ENCODE results near the gene SELE. TPM values are rescaled to one million over a fixed set of nuclear protein-coding genes. Genes with fewer than 3 reads are reported as not detected.

The SELE gene
- total and polyA plus RNA-seq, 9 of the 15 experiments (the other 6 are each of a cell fraction or from before 2014, with no cell fraction given), result 0.08 TPM; not detected in 8

GRCh38 chr1:169679692-169680091 is 54.2 kb downstream of the SELE start (continued):
- TF ChIP-seq VEZF1 (CRISPR knock-in tag; IDR thresholded peaks at IDR 0.05) (no peak), PHB (CRISPR knock-in tag; IDR thresholded peaks at IDR 0.05) (no peak), NONO (IDR thresholded peaks at IDR 0.05; ENCODE audit: low read depth in 2 of 2, low read length in 1 of 2) (no peak), ZBTB34 (CRISPR knock-in tag; IDR thresholded peaks at IDR 0.05) (no peak), NFIX (CRISPR knock-in tag; IDR thresholded peaks at IDR 0.05; ENCODE audit: low read depth) (no peak)
- TF ChIP-seq, protein P1, sequence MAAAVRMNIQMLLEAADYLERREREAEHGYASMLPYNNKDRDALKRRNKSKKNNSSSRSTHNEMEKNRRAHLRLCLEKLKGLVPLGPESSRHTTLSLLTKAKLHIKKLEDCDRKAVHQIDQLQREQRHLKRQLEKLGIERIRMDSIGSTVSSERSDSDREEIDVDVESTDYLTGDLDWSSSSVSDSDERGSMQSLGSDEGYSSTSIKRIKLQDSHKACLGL (CRISPR knock-in tag; IDR thresholded peaks at IDR 0.05; ENCODE audit: borderline replicate concordance, poor library complexity, severe bottlenecking), result no peak

DNA sequence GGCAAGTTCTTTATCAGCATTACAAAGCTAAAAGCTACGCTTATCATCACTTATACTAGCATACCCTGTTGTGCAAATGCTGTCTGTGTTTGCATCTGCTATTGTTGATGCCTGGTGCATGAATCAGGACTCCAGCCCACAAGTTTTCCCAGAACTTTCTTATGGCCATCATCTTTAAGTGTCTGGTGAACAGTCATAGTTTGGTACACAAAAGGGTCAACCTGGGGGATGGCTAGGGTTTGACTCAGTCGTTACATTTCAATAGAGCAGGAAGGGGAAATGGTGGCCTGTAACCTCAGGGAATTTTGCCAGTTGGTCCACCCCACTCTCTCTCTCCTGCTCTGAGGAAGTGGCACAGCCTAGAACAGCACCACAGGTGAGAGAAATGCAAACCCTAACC is 57.9 kb downstream of the SELE start:
- Histone ChIP-seq H3K79me2 (ENCODE audit: control insufficient read depth, insufficient read depth, low read length) (no peaks in the 10 kb centered on the region), H2AFZ (ENCODE audit: low read depth, low read length) (no peak overlapping the region), H3K9ac (ENCODE audit: insufficient read depth in 1 of 2, low read depth in 2 of 2, low read length in 2 of 2) (no peak overlapping the region), H3K27me3 (ENCODE audit: control insufficient read depth in 2 of 2, insufficient read depth in 2 of 2, low read length in 2 of 2) (no peaks in the 10 kb centered on the region), H3K36me3 (ENCODE audit: control insufficient read depth, insufficient read depth, low read length) (no peaks in the 10 kb centered on the region), H3K9me1 (ENCODE audit: control insufficient read depth, insufficient read depth, low read length) (no peaks in the 10 kb centered on the region), H3K4me2 (ENCODE audit: insufficient read depth, low read length) (no peak overlapping the region), H3K4me1 (replicated peaks in 1 of 2; ENCODE audit: control insufficient read depth in 2 of 2, insufficient read depth in 2 of 2, low read length in 2 of 2) (no peaks in the 10 kb centered on the region), H3K4me3 (no peak overlapping the region), H3K9me3 (replicated peaks; ENCODE audit: control insufficient read depth, insufficient read depth, low read depth, low read length) (no peaks in the 10 kb centered on the region), H4K20me1 (replicated peaks; ENCODE audit: control insufficient read depth, insufficient read depth, low read length) (no peaks in the 10 kb centered on the region), H3K27ac (ENCODE audit: extremely low read depth, low read depth, low read length) (no peak overlapping the region)
- BruUV-seq (replicated peaks), result no TSS peak
- intact Hi-C loops (cut with micrococcal nuclease) (no loop called here), in situ Hi-C loops (cut with MboI) (no loop called here)
- POLR2A ChIA-PET, result no interaction called here
- WGBS (ENCODE audit: insufficient coverage, low coverage, missing lambda C conversion rate), result 0% methylated on average over 2 of the region's 2 CpGs
- ATAC-seq (no peak), FAIRE-seq (no peak), DNase-seq (ENCODE audit: extremely low read depth in 1 of 4, low spot score in 3 of 4) (no peak)
- CTCF ChIA-PET (ENCODE audit: low intra/inter-chr PET ratio), result no interaction called here
- TF ChIP-seq FOXK2 (conservative IDR thresholded peaks at IDR 0.05 in 1 of 2, IDR thresholded peaks at IDR 0.05 in 1 of 2; ENCODE audit: low read depth in 2 of 2) (no peak), ZNF316 (IDR thresholded peaks at IDR 0.05) (no peak), ZNF76 (CRISPR knock-in tag; IDR thresholded peaks at IDR 0.05; ENCODE audit: borderline replicate concordance) (no peak), ZBTB17 (CRISPR knock-in tag; IDR thresholded peaks at IDR 0.05) (no peak), ATF1 (CRISPR knock-in tag; IDR thresholded peaks at IDR 0.05) (no peak), ATF1 (tag; IDR thresholded peaks at IDR 0.05) (no peak), SRSF3 (IDR thresholded peaks at IDR 0.05; ENCODE audit: insufficient read depth, low read length) (no peak), ARNT (IDR thresholded peaks at IDR 0.05) (no peak), SAFB (IDR thresholded peaks at IDR 0.05; ENCODE audit: borderline replicate concordance, low read depth, low read length) (no peak), PCBP1 (IDR thresholded peaks at IDR 0.05; ENCODE audit: low read depth, low read length, poor library complexity, severe bottlenecking) (no peak)
- TF ChIP-seq, protein P2, sequence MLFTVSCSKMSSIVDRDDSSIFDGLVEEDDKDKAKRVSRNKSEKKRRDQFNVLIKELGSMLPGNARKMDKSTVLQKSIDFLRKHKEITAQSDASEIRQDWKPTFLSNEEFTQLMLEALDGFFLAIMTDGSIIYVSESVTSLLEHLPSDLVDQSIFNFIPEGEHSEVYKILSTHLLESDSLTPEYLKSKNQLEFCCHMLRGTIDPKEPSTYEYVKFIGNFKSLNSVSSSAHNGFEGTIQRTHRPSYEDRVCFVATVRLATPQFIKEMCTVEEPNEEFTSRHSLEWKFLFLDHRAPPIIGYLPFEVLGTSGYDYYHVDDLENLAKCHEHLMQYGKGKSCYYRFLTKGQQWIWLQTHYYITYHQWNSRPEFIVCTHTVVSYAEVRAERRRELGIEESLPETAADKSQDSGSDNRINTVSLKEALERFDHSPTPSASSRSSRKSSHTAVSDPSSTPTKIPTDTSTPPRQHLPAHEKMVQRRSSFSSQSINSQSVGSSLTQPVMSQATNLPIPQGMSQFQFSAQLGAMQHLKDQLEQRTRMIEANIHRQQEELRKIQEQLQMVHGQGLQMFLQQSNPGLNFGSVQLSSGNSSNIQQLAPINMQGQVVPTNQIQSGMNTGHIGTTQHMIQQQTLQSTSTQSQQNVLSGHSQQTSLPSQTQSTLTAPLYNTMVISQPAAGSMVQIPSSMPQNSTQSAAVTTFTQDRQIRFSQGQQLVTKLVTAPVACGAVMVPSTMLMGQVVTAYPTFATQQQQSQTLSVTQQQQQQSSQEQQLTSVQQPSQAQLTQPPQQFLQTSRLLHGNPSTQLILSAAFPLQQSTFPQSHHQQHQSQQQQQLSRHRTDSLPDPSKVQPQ (CRISPR knock-in tag; IDR thresholded peaks at IDR 0.05; ENCODE audit: borderline replicate concordance), result no peak

All from K562 (cell line).